Neutrophil (primary cell): ENCODE results near the gene WDFY4.

ENCODE experiments used
- H3K27ac ChIP-seq: fragments of 200-600 bp; sonication (generic); 2 replicates; pipeline ENCODE4 v1.5.1; 2016; ENCODE audit warnings: mild to moderate bottlenecking, moderate library complexity
- H3K27me3 ChIP-seq: fragments of 200-600 bp; sonication (generic); 2 replicates; pipeline ENCODE4 v1.6.0; 2016; ENCODE audit warnings: mild to moderate bottlenecking
- H3K36me3 ChIP-seq: fragments of 200-600 bp; sonication (generic); 2 replicates; pipeline ENCODE4 v1.5.1; 2017
- H3K4me1 ChIP-seq, 2 experiments: fragments of 200-600 bp in 1 of 2; sonication (generic) in 1 of 2; 1 replicate in 1 of 2; 2 replicates in 1 of 2; pipeline versions ENCODE4 v1.5.1 to v1.6.1; 2013 to 2016; ENCODE audit warnings: low read depth in 1 of 2, low read length in 1 of 2, mild to moderate bottlenecking in 1 of 2, moderate library complexity in 1 of 2; ENCODE audit not compliant: control insufficient read depth in 1 of 2, insufficient read depth in 1 of 2
- H3K4me3 ChIP-seq, 2 experiments: fragments of 200-600 bp in 1 of 2; sonication (generic) in 1 of 2; 1 replicate in 1 of 2; 2 replicates in 1 of 2; pipeline ENCODE4 v1.5.1; 2013 to 2016; ENCODE audit warnings: low read depth in 1 of 2, low read length in 1 of 2, mild to moderate bottlenecking in 1 of 2, moderate library complexity in 1 of 2
- H3K9me3 ChIP-seq: fragments of 200-600 bp; sonication (generic); 2 replicates; pipeline ENCODE4 v1.5.1; 2016
- CTCF ChIP-seq: fragments of 200-600 bp; sonication (generic); IDR thresholded peaks from 2 replicates; pipeline ENCODE4 v1.5.1; 2016; ENCODE audit warnings: antibody characterized with exemption

WDFY4 gene

GRCh38 chr10:48792121-48792520, 107.4 kb downstream of the WDFY4 start:
- Histone ChIP-seq H3K27me3 (no peaks in the 10 kb centered on the region), H3K4me1 (peaks cover 37 to 38% of the 10 kb centered on the region in 2 experiments), H3K27ac (peak overlapping the region; percentile 89), H3K36me3 (peaks cover 78% of the 10 kb centered on the region), H3K4me3 (no peak overlapping the region), H3K9me3 (no peaks in the 10 kb centered on the region)
- TF ChIP-seq CTCF = no peak

- Histone ChIP-seq H3K4me3 (no peak overlapping the region), H3K27ac (peak overlapping the region; percentile 89), H3K4me1 (peaks cover 32 to 33% of the 10 kb centered on the region in 2 experiments), H3K36me3 (peaks cover 84% of the 10 kb centered on the region), H3K9me3 (no peaks in the 10 kb centered on the region), H3K27me3 (no peaks in the 10 kb centered on the region)
- TF ChIP-seq CTCF = no peak
These were observed 108.0 kb downstream of the WDFY4 start for GRCh38 chr10:48792687-48793096.

- no peak overlapping the region for H3K4me3 ChIP-seq
- H3K27me3 ChIP-seq = no peaks in the 10 kb centered on the region
- H3K9me3 ChIP-seq = no peaks in the 10 kb centered on the region
- H3K36me3 ChIP-seq = peaks cover 75% of the 10 kb centered on the region
- peaks cover 31 to 41% of the 10 kb centered on the region in 2 experiments for H3K4me1 ChIP-seq
- H3K27ac ChIP-seq = no peak overlapping the region
- TF ChIP-seq CTCF = no peak
These were observed 109.4 kb downstream of the WDFY4 start for GRCh38 chr10:48794074-48794473.

- Histone ChIP-seq H3K27me3 (no peaks in the 10 kb centered on the region), H3K9me3 (no peaks in the 10 kb centered on the region), H3K36me3 (peaks cover 48% of the 10 kb centered on the region), H3K4me1 (peaks cover 32 to 44% of the 10 kb centered on the region in 2 experiments), H3K27ac (peak overlapping the region; percentile 100), H3K4me3 (no peak overlapping the region)
- no peak for TF ChIP-seq CTCF
These were observed 112.1 kb downstream of the WDFY4 start for GRCh38 chr10:48796713-48797245.

- peak overlapping the region; percentile 100 for H3K27ac ChIP-seq
- no peak overlapping the region for H3K4me3 ChIP-seq
- H3K4me1 ChIP-seq = peaks cover 43 to 51% of the 10 kb centered on the region in 2 experiments
- no peak for TF ChIP-seq CTCF
- peaks cover 43% of the 10 kb centered on the region for H3K36me3 ChIP-seq
- no peaks in the 10 kb centered on the region for H3K9me3 ChIP-seq
- no peaks in the 10 kb centered on the region for H3K27me3 ChIP-seq
These were observed 113.2 kb downstream of the WDFY4 start for GRCh38 chr10:48797830-48798229.
